GM12801 (cell line): ENCODE measurements around the gene OSM.

Source experiments
- TF ChIP-seq, protein P1 (sequence below): IDR thresholded peaks from one replicate; pipeline ENCODE4 v1.5.1; 2011; ENCODE audit warnings: control low read depth; ENCODE audit not compliant: insufficient read length; ENCODE audit errors: extremely low read depth

OSM gene

DNA sequence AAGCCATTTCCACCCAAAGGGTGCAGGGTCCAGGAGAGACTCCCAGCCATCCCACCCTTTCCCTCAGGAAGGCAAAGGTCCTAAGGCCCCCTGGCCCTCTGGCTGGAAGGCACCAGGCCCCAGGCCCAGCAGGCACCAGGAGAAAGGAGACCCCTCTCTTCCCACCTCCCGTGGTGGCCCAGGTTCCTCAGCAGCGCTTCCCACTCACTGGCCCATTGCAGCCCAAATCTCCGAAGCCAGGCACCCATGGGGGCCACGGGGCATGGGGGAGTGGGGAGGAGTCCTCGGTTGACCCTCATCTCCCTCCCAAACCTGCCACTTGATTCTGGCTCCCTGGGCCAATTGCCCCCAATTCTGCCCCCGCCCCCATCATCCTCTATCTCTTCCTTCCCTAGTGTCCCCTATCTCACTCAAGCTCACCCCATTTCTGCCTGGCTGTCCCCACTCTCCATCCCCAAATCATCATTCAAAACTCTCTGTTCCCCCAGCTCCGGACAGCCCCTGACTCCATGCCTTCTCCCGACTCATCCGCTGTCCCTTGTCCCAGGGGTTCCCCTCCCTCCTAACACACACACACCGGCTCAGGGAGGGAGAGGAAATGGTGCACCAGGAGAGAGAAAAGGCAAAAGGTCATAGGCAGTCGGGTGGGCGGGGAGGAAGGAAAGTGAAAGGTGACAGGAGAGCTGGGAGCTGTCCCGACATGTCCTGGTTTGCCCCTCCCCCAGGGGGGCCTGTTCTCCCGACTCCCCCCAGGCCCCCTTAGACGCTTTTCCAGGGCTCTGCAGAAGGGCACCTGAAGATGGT, 21.3 kb downstream of the OSM start:
- TF ChIP-seq, protein P1, sequence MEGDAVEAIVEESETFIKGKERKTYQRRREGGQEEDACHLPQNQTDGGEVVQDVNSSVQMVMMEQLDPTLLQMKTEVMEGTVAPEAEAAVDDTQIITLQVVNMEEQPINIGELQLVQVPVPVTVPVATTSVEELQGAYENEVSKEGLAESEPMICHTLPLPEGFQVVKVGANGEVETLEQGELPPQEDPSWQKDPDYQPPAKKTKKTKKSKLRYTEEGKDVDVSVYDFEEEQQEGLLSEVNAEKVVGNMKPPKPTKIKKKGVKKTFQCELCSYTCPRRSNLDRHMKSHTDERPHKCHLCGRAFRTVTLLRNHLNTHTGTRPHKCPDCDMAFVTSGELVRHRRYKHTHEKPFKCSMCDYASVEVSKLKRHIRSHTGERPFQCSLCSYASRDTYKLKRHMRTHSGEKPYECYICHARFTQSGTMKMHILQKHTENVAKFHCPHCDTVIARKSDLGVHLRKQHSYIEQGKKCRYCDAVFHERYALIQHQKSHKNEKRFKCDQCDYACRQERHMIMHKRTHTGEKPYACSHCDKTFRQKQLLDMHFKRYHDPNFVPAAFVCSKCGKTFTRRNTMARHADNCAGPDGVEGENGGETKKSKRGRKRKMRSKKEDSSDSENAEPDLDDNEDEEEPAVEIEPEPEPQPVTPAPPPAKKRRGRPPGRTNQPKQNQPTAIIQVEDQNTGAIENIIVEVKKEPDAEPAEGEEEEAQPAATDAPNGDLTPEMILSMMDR, result no peak

DNA sequence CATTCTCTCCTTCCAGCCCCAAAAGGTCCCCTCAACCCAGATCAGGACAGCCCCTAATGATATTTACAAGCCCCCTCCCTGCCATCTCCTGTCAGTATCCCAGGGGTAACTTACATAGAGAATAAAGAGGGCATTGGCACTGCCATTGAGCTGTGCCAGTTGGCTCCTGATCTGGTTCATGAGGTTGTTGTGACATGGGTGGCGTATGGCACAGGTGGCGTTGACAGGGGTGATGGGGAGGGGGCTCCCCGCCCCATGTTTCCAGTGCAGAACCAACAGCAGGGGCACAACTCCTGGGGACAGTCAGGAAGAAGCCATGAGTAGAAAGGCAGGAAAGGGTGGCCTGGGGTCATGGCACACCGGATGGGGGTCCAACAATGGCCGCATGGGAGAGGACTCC, 22.0 kb downstream of the OSM start:
- TF ChIP-seq, protein P1, result no peak

DNA sequence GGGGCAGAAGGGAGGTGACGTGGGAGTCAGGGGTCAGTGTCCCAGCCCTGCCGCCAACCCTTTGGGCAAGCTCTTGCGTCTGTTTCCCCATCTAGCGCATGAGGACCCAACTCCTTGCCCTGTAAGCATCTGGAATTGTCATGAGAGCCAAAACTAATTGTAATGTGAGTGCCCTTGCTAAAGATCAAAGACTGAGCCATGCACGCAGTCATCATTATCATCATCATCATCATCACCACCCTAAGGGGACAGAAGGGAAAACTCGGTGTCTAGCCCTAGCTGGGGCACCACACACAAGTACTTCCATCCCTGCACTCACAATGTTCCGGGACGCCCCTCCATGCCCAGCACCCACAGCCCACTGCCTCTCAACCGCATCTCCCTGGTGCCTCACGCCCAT, 22.6 kb downstream of the OSM start:
- TF ChIP-seq, protein P1, result no peak

DNA sequence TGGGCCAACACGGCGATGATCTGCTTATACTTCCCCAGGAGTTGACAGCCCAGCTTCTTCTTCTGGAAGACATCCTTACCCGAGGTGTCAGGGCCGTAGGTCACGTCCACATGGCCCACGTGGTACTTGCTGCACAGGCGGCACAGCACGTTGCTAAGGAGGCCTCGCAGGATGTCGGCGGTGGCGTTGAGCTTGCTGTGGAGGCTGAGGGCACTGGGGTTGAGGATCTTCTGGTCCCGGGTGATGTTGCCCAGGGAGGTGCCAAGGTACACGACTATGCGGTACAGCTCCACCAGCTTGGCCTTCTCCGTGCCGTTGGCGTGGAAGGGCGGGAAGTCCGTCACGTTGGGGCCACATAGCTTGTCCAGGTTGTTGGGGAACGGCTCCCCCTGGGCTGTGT, 23.0 kb downstream of the OSM start:
- TF ChIP-seq, protein P1, result no peak

DNA sequence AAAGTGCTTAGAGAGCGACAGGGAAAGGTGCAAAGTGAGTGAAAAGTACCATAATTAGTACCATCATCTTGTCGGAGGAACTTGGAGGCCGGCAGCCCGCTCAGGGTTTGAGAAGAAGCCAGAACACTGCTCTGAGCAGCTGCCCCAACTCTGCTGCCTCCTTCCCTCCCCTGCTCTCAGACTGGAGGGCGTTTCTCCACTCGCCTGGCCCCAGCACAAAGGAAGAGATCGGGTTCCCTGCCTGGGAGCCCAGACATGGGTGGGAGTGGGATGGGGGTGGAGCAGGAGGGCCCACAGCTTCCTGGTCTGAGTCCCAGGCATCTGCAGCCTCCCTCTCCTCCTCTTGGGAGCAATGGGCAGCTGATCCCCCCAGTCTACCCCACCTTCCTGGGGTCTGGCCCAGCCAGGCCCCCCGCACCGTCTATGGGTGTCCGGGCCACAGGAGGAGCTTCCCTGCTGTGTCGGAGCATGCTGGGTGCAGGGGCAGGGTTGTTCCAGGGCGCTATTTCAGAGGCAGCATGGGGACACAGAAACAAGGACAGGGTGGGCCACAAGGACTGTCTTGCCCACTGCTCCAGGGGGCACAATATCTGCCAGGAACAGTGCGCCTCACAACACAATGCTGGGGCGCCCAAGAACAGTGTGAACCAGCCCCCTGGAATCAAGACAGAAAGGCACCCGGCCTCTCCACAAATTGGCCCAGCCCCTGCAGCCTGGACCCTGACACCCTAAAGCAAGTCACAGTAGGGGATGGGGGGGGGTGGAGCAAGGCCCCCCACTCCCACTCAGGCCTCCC, 24.9 kb downstream of the OSM start:
- TF ChIP-seq, protein P1, result no peak

DNA sequence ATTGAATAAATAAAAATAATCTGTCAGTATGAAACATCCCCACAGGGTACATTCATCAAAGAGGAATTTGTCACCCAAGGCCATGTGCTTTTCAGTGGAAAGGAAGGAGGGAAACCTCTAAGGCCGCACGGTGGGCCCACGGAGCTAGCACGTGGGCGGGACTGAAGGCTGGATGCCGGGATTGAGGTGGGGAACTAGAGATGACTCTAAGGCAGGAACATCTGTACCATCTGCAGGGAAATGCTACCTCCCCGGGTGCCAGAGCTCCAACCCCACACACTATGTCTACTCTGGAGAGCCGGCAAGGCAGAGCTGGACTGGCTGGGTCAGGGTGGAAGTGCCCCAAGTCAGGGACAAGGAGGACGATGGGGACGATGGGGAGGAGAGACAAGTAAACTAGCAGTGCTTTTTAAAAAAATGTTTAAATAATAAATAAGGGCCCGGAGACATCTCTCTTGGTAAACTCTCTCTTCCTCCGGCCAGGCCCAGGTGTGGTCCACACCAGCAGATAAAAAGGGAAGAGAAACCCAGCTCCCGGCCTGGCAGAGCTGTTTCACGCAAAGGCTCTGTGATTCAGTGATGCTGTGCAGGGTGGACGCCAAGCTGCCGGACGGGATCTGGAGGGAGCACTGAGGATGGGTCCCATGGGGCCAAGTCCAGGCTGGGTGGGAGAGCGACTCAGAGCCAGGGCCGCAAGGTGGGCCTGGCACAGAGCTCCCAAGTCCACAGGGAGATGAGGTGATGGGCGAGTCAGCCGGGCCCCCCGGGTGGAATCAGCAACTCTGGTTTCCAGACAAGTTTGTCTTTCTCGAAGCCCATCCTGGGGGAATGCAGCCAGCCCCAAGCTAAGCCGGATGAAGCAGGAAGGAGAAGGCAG, 25.9 kb downstream of the OSM start:
- TF ChIP-seq, protein P1, result no peak
